SH-SY5Y (cell line): Measurements from ENCODE around the gene RMDN2.

Source experiments
- GATA2 ChIP-seq: IDR thresholded peaks from 2 replicates; pipeline ENCODE4 v1.6.1; 2011; ENCODE audit warnings: mild to moderate bottlenecking, low read depth, low read length
- GATA3 ChIP-seq: IDR thresholded peaks from 2 replicates; pipeline ENCODE4 v1.6.1; 2011; ENCODE audit warnings: low read depth, mild to moderate bottlenecking, low read length, moderate library complexity

The RMDN2 gene

GRCh38 chr2:37912056-37912455 is 13.0 kb upstream of the RMDN2 start:
- TF ChIP-seq GATA2 (no peak), GATA3 (no peak)

- no peak for TF ChIP-seq GATA2
- no peak for TF ChIP-seq GATA3
Measured at GRCh38 chr2:37912616-37913015, 12.5 kb upstream of the RMDN2 start.

- TF ChIP-seq GATA2 (no peak), GATA3 (no peak)
Measured at GRCh38 chr2:37914340-37914739, 10.7 kb upstream of the RMDN2 start.

GRCh38 chr2:37915773-37916172 is 9.3 kb upstream of the RMDN2 start:
- TF ChIP-seq GATA3 (no peak), GATA2 (no peak)

GRCh38 chr2:37916512-37917082 is 8.5 kb upstream of the RMDN2 start:
- TF ChIP-seq GATA3, result no peak
- TF ChIP-seq GATA2, result no peak

GRCh38 chr2:37917281-37918228 is 7.5 kb upstream of the RMDN2 start:
- no peak for TF ChIP-seq GATA2
- no peak for TF ChIP-seq GATA3

GRCh38 chr2:37918742-37919186 is 6.3 kb upstream of the RMDN2 start:
- TF ChIP-seq GATA2 (no peak), GATA3 (no peak)

- TF ChIP-seq GATA2 (no peak), GATA3 (no peak)
Measured at GRCh38 chr2:37919631-37920032, 5.5 kb upstream of the RMDN2 start.

GRCh38 chr2:37920570-37920969 is 4.5 kb upstream of the RMDN2 start:
- TF ChIP-seq GATA3 (no peak), GATA2 (no peak)

- TF ChIP-seq GATA3, result no peak
- TF ChIP-seq GATA2, result no peak
Measured at GRCh38 chr2:37921781-37922180, 3.3 kb upstream of the RMDN2 start.

GRCh38 chr2:37923308-37924055 is 1.6 kb upstream of the RMDN2 start:
- TF ChIP-seq GATA2 (no peak), GATA3 (no peak)

- no peak for TF ChIP-seq GATA2
- no peak for TF ChIP-seq GATA3
Measured at GRCh38 chr2:37926635-37927034, 1.5 kb downstream of the RMDN2 start.

GRCh38 chr2:37928377-37928776 is 3.3 kb downstream of the RMDN2 start:
- TF ChIP-seq GATA2 (no peak), GATA3 (no peak)
